HT1080 (cell line): ENCODE data around the gene KMT5C. TPM values are rescaled to one million over a fixed set of nuclear protein-coding genes. Genes with fewer than 3 reads are reported as not detected.

Source experiments
- DNase-seq: peaks from one replicate; pipeline ENCODE4 v3.0.0-alpha.2; 2015; ENCODE audit warnings: low read depth
- total RNA-seq: library from RNA; depleted of rRNA; stranded (reverse); fragments of >200 nt; shearing (Covaris generic); gene quantifications from 2 replicates; pipeline ENCODE4 v1.2.3, GENCODE V29; 2014; rRNA removed

Gene KMT5C
- total RNA-seq, 1 experiment from 2014 or later, result 2.4 TPM

- DNase-seq, result peak; percentile 93
Measured at GRCh38 chr19:55384920-55385723, 45.4 kb downstream of the KMT5C start.

GRCh38 chr19:55385724-55386492 is 46.2 kb downstream of the KMT5C start, which contains the start of gene RPL28:
Gene RPL28, plus strand, starts transcription at chr19:55385932. Its CDS starts 426 bp downstream, at chr19:55386358.
- peak; percentile 97 for DNase-seq

GRCh38 chr19:55386493-55386971 is 46.9 kb downstream of the KMT5C start:
- no peak for DNase-seq

- DNase-seq, result no peak
Measured at GRCh38 chr19:55387736-55388497, 48.2 kb downstream of the KMT5C start.

GRCh38 chr19:55389386-55390317 is 50.0 kb downstream of the KMT5C start:
- DNase-seq, result no peak

- peak; percentile 57 for DNase-seq
Measured at GRCh38 chr19:55390461-55390880, 50.8 kb downstream of the KMT5C start.

- DNase-seq, result peak; percentile 42
Measured at GRCh38 chr19:55391191-55391670, 51.6 kb downstream of the KMT5C start.

- no peak for DNase-seq
Measured at GRCh38 chr19:55391702-55392615, 52.3 kb downstream of the KMT5C start.

- no peak for DNase-seq
Measured at GRCh38 chr19:55392820-55393761, 53.4 kb downstream of the KMT5C start.

Other genes with a start within 250 kb of the KMT5C start
- 51.1 and 57.6 TPM in 2 replicates for gene PPP1R12C, start 222.2 kb upstream of the KMT5C start, total RNA-seq
- gene TNNT1, start 190.7 kb upstream of the KMT5C start, total RNA-seq, result 28.7 and 33.4 TPM in 2 replicates
- gene TNNI3, start 182.1 kb upstream of the KMT5C start, total RNA-seq, result not detected in 2 replicates
- gene DNAAF3, start 173.3 kb upstream of the KMT5C start, total RNA-seq, result 2.0 and 2.2 TPM in 2 replicates
- gene SYT5, start 159.6 kb upstream of the KMT5C start, total RNA-seq, result not detected in 2 replicates
- gene PTPRH, start 130.4 kb upstream of the KMT5C start, total RNA-seq, result 0.39 TPM in 1 of 2 replicates, not detected in the other
- gene TMEM86B, start 111.1 kb upstream of the KMT5C start, total RNA-seq, result 1.7 and 1.8 TPM in 2 replicates
- 64.6 and 82.5 TPM in 2 replicates for gene PPP6R1, start 80.9 kb upstream of the KMT5C start, total RNA-seq
- gene HSPBP1, start 59.8 kb upstream of the KMT5C start, total RNA-seq, result 77.4 and 77.8 TPM in 2 replicates
- gene BRSK1, start 55.9 kb upstream of the KMT5C start, total RNA-seq, result 1.7 and 7.6 TPM in 2 replicates
- gene TMEM150B, start 14.5 kb upstream of the KMT5C start, total RNA-seq, result not detected in 2 replicates
- gene COX6B2, start 14.8 kb downstream of the KMT5C start, total RNA-seq, result not detected in 2 replicates
- not detected in 2 replicates for gene GARIN5B, start 23.4 kb downstream of the KMT5C start, total RNA-seq
- 52.7 and 56.0 TPM in 2 replicates for gene IL11, start 30.6 kb downstream of the KMT5C start, total RNA-seq
- gene TMEM190, start 37.0 kb downstream of the KMT5C start, total RNA-seq, result not detected in 2 replicates
- 1.1 and 1.3 TPM in 2 replicates for gene TMEM238, start 44.4 kb downstream of the KMT5C start, total RNA-seq
- gene RPL28, start 46.1 kb downstream of the KMT5C start, total RNA-seq, result 733 and 1,703 TPM in 2 replicates
- 646 and 1,047 TPM in 2 replicates for gene UBE2S, start 67.9 kb downstream of the KMT5C start, total RNA-seq
- not detected in 2 replicates for gene SHISA7, start 103.4 kb downstream of the KMT5C start, total RNA-seq
- 82.1 and 89.8 TPM in 2 replicates for gene ISOC2, start 121.8 kb downstream of the KMT5C start, total RNA-seq
- gene C19orf85, start 124.9 kb downstream of the KMT5C start, total RNA-seq, result 0.10 TPM in 1 of 2 replicates, not detected in the other
- 2.4 and 4.6 TPM in 2 replicates for gene ZNF628, start 136.7 kb downstream of the KMT5C start, total RNA-seq
- gene NAT14, start 145.3 kb downstream of the KMT5C start, total RNA-seq, result 27.4 and 31.7 TPM in 2 replicates
- 0.05 and 0.07 TPM in 2 replicates for gene SSC5D, start 148.6 kb downstream of the KMT5C start, total RNA-seq
- not detected in 2 replicates for gene SBK2, start 197.3 kb downstream of the KMT5C start, total RNA-seq
- not detected in 2 replicates for gene SBK3, start 205.7 kb downstream of the KMT5C start, total RNA-seq
- gene ZNF579, start 241.0 kb downstream of the KMT5C start, total RNA-seq, result 8.2 and 8.3 TPM in 2 replicates